Activated CD4-positive, alpha-beta T cell treated with anti-CD3 and anti-CD28 coated beads, Interleukin-2, amount 10 ng/mL, durations not matched to agents 24 days and 14 days (primary cell): Measurements from ENCODE around the gene KRTDAP. TPM values are rescaled to one million over a fixed set of nuclear protein-coding genes. Genes with fewer than 3 reads are reported as not detected.
A peak's percentile ranks its signal among the peaks of the same experiment; 100 is the strongest.
"Not testable (repeated sequence)": the region's sequence is repeated elsewhere in the genome, so short reads cannot be mapped to it uniquely, and the experiment has no call there.

Source experiments
- DNase-seq: peaks from one replicate; pipeline ENCODE4 v3.0.0; 2022
- H3K27ac Mint-ChIP-seq: one replicate; pipeline ENCODE4 v1.8.0; 2022; ENCODE audit warnings: mild to moderate bottlenecking, mixed read lengths
- H3K27me3 Mint-ChIP-seq: one replicate; pipeline ENCODE4 v1.8.0; 2022; ENCODE audit warnings: mixed read lengths
- H3K36me3 Mint-ChIP-seq: one replicate; pipeline ENCODE4 v1.8.0; 2022; ENCODE audit warnings: low read depth, mild to moderate bottlenecking, mixed read lengths
- H3K4me1 Mint-ChIP-seq: one replicate; pipeline ENCODE4 v1.8.0; 2021; ENCODE audit warnings: mixed read lengths
- H3K4me3 Mint-ChIP-seq: one replicate; pipeline ENCODE4 v1.8.0; 2022; ENCODE audit warnings: mild to moderate bottlenecking, moderate library complexity, mixed read lengths
- H3K9me3 Mint-ChIP-seq: one replicate; pipeline ENCODE4 v1.8.0; 2021; ENCODE audit warnings: mixed read lengths
- intact Hi-C: fragments of 100-400 bp; cut with micrococcal nuclease; formaldehyde crosslinking; loops from one replicate; pipeline ENCODE4 v1.15.1; 2023
- total RNA-seq: library from RNA; stranded (reverse); gene quantifications from 2 replicates; pipeline ENCODE4 v1.2.3, GENCODE V29; 2022

KRTDAP gene
- total RNA-seq, 1 donor from 2014 or later = not detected

DNA sequence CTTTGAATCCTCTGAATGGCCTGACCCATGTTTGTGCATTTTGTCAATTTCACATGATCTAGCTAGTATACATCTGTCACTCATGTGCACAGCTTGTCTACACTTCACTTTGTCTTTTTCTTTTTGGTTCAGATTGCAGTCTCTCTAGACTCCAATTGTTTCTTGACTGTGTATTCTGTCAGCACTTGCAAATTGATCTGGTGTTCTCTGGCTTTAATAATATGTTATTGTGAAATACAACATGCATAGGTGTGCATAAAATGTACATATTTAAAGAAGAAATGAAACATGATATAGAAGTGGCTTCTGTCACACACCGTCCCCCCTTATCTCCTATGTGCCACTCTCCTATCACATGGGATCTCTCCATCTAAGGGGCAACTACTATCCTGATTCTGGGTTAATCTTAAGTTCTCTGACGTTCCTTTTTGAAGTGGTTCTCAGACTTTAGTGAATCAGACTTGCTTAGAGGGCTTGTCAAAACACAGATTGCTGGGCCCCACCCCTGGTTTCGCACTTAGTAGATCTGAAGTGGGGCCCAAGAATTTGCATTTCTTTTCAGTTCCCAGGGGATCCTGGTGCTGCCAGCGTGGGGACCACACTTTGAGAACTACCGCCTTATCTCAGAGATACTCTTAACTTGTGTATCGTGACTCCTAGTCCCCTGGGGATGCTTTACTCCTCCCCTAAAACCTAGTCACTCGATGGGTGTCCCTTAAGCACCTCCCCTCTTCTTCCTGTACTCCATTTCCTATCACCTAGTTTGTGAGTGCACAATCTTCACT lies 5.8 kb downstream of the KRTDAP start:
- intact Hi-C loops = no loop called here
- H3K27me3 Mint-ChIP-seq = peaks cover 15% of the 10 kb centered on the region
- no peaks in the 10 kb centered on the region for H3K36me3 Mint-ChIP-seq
- no peak overlapping the region for H3K27ac Mint-ChIP-seq
- no peak for DNase-seq
- no peak overlapping the region for H3K4me3 Mint-ChIP-seq
- H3K9me3 Mint-ChIP-seq = no peaks in the 10 kb centered on the region
- H3K4me1 Mint-ChIP-seq = no peaks in the 10 kb centered on the region

DNA sequence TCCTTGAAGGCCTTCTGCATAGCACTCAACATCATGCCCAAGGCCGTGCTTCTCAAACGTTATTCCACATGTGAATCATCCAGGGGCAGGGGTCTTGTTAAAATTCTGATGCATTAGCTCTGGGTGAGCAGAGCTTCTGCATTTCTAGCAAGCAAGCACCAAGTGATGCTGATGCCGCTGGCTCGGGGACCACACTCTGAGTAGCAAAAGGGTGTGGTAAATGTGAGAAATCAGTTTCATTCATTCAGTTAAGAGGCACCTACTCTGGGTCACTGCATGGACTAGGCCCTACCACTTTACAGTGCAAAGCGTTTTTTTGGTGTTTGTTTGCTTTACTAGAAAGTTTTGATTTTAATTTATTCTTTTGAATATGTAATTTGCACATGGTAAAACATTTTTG lies 7.2 kb downstream of the KRTDAP start:
- Mint-ChIP-seq H3K4me1 (no peaks in the 10 kb centered on the region), H3K9me3 (no peaks in the 10 kb centered on the region), H3K27me3 (peaks cover 14% of the 10 kb centered on the region), H3K4me3 (no peak overlapping the region), H3K36me3 (no peaks in the 10 kb centered on the region), H3K27ac (no peak overlapping the region)
- intact Hi-C loops = no loop called here
- no peak for DNase-seq

DNA sequence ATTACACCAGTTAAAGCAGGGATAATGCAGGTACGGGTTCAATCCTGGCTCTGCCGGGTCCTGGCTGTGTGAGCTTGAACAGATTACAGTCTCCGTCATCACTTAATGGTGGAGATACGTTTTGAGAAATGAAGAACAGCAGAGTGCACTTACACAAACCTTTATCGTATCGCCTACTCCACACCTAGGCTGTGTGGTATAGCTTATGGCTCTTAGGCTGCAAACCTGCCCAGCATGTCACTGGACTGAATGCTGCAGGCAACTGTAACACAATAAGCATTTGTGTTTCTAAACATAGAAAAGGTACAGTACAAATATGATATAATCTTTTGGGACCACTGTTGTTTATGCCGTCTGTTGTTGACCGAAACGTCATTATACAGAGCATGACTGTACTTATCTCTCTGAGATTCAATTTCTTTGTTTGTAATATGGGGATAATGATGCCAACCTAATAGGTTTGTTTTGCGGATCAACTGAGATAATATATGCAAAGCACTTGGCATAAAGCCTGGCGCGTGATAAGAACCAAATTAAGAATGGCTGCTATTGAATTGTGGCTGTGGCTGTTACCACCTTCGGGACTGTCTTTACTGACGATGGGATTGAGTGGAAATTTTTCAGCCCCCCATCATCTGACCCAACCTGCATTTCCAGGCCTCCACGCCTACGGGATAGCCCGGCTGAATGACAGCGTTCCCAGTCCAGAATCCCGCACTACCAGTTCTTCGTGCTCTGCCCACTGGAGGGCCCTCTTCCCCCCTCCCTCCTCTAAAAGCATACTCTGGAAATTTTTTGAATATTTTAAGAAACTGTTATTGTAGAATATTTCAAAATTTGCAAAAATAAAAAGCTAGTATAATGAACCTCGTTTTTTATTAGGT lies 11.2 kb downstream of the KRTDAP start:
- intact Hi-C loops = no loop called here
- peaks cover 6% of the 10 kb centered on the region for H3K27me3 Mint-ChIP-seq
- DNase-seq = no peak
- H3K4me1 Mint-ChIP-seq = no peaks in the 10 kb centered on the region
- H3K36me3 Mint-ChIP-seq = no peaks in the 10 kb centered on the region
- H3K27ac Mint-ChIP-seq = no peak overlapping the region
- H3K4me3 Mint-ChIP-seq = no peak overlapping the region
- H3K9me3 Mint-ChIP-seq = no peaks in the 10 kb centered on the region

DNA sequence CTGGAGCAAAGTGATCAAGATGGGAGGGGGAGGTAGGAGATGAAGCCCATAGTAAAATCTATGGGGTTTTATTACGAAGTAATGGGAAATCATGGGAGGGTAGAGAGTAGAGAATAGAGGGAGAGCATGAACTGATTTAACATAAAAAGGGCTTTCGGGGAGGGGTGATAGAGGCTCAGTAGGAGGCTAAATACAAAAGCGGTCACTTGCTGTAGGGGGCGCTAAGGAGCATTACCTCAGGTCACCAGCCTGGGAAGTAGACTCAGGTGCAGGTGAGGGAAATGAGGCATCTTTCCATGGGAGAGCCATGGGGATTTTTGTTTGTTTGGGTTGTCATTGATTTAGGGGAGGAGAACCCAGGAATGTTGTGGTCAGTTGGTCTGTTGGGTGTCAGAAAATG lies 14.1 kb downstream of the KRTDAP start:
- intact Hi-C loops = no loop called here
- H3K4me1 Mint-ChIP-seq = no peaks in the 10 kb centered on the region
- H3K27ac Mint-ChIP-seq = no peak overlapping the region
- H3K36me3 Mint-ChIP-seq = no peaks in the 10 kb centered on the region
- DNase-seq = no peak
- H3K4me3 Mint-ChIP-seq = no peak overlapping the region
- H3K27me3 Mint-ChIP-seq = peaks cover 6% of the 10 kb centered on the region
- no peaks in the 10 kb centered on the region for H3K9me3 Mint-ChIP-seq

DNA sequence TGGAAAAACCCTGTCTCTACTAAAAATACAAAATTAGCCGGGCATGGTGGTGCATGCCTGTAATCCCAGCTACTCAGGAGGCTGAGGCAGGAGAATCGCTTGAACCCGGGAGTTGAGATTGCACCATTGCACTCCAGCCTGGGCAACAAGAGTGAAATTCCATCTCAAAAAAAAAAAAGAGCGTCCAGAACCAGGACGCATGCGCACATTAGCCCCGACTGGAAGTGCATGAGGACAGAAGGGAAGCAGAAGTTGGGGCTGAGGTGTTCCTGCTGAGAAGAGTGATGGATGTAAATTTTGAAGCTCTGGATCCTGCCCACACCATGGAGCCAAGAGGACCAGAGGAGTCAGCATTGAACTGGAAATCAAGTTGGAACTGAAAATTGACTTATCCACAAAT lies 15.7 kb downstream of the KRTDAP start:
- H3K9me3 Mint-ChIP-seq, H3K27me3 Mint-ChIP-seq, H3K4me1 Mint-ChIP-seq, intact Hi-C loops, H3K27ac Mint-ChIP-seq, DNase-seq, H3K4me3 Mint-ChIP-seq, H3K36me3 Mint-ChIP-seq: not testable (repeated sequence)

DNA sequence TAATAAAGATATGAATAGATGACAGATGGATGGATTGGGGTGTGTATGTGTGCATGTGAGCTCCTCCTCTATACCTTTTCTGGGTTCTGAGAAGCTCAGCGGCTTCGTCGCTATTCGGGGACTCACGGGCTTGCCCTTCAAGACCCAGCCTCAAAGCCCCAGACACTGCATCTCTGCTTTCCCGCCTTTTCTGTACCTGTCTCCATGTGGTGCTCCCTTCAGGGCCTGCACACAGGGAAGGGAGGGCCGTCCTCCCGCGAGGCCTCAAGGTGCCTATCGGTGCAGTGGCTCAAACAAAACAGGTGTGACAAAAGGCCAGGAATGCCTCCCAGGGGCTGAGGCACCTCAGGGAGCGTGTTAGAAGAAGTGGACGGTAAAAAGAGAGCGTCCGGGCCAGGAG lies 16.2 kb downstream of the KRTDAP start:
- intact Hi-C loops = no loop called here
- Mint-ChIP-seq H3K36me3 (no peaks in the 10 kb centered on the region), H3K27ac (no peak overlapping the region), H3K4me3 (no peak overlapping the region), H3K9me3 (no peaks in the 10 kb centered on the region), H3K27me3 (peaks cover 3% of the 10 kb centered on the region), H3K4me1 (no peaks in the 10 kb centered on the region)
- DNase-seq = no peak

DNA sequence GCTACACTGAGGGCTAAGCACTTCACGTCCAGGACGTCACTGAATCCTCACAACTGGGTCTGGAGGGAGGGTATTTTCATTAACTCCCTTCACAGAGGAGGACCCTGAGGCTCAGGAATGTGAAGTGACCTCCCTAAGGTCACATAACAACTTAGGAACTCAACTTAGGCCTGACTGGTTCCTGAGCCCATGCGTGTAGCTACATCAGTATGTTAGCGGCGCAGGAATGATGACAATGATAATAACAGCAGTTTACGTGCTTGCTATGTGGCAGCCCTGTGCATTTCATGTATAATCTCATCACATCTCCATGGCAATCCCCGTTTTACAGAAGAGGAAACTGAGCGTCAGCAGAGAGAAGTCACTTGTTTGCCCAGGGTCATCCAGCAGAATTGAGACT lies 18.3 kb downstream of the KRTDAP start:
- H3K4me1 Mint-ChIP-seq = peaks cover 5% of the 10 kb centered on the region
- no peaks in the 10 kb centered on the region for H3K9me3 Mint-ChIP-seq
- no peak overlapping the region for H3K27ac Mint-ChIP-seq
- no peaks in the 10 kb centered on the region for H3K36me3 Mint-ChIP-seq
- H3K27me3 Mint-ChIP-seq = peaks cover 6% of the 10 kb centered on the region
- H3K4me3 Mint-ChIP-seq = no peak overlapping the region
- intact Hi-C loops = no loop called here
- DNase-seq = no peak

DNA sequence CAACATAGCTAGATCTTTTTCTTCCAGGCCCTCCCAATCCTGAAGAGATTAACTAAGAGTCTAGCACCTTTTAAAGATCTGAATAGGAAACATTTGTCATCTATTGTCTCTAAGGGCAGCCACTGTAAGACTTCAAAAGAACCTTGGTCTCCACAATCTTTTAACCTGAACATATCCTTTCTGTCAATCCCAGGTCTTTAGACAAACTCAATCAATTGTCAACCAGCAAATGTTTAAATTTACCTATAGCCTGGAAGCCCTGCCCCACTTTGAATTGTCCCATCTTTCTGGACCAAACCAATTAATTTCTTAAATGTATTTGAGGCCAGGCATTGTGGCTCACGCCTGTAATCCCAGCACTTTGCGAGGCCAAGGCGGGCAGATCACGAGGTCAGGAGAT lies 19.2 kb downstream of the KRTDAP start:
- intact Hi-C loops, DNase-seq, H3K4me3 Mint-ChIP-seq, H3K27ac Mint-ChIP-seq, H3K27me3 Mint-ChIP-seq, H3K4me1 Mint-ChIP-seq, H3K9me3 Mint-ChIP-seq, H3K36me3 Mint-ChIP-seq: not testable (repeated sequence)

DNA sequence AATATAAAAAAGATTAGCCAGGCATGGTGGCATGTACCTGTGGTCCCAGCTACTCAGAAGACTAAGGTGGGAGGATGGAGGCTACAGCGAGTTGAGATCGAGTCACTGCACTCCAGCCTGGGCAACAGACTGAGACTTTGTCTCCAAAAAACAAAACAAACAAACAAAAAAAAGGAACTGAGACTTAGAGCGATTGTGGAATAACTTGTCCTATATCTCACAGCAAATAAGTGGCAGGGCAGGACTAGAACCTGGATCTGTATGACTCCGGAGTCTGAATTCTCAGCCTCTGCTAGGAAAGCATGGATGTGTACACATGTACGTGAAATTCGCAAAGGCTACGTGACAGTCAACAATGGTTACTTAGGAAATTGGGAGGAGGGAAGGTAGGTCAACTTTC lies 20.1 kb downstream of the KRTDAP start:
- intact Hi-C loops = no loop called here
- H3K36me3 Mint-ChIP-seq = no peaks in the 10 kb centered on the region
- no peak for DNase-seq
- H3K4me3 Mint-ChIP-seq = no peak overlapping the region
- peaks cover 7% of the 10 kb centered on the region for H3K27me3 Mint-ChIP-seq
- H3K27ac Mint-ChIP-seq = no peak overlapping the region
- no peaks in the 10 kb centered on the region for H3K9me3 Mint-ChIP-seq
- H3K4me1 Mint-ChIP-seq = peaks cover 5% of the 10 kb centered on the region

DNA sequence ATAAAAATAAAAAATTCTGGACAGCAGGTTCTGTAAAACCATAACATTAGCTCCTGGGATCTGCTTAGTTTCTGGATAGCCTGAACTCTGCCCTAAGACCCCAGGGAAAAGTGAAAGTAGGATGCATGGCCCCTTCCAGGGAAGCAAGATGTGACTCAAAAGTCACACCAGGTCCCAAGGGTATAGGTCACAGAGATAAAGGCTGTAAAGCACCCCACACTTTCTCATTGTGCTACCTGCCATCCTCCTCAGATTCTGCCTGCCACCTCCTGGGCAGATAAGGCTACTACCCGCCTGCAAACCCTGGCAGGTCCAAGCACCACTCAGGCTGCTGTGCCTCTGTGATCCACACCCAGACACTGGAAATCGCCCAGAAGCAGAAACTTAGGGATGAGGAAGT lies 21.6 kb downstream of the KRTDAP start:
- no peaks in the 10 kb centered on the region for H3K36me3 Mint-ChIP-seq
- intact Hi-C loops = loop anchor here (1.0 kb wide), 1 partner anchor 116 kb away; no protein-coding TSS in a partner anchor
- peak; percentile 89 for DNase-seq
- no peak overlapping the region for H3K27ac Mint-ChIP-seq
- no peak overlapping the region for H3K4me3 Mint-ChIP-seq
- H3K4me1 Mint-ChIP-seq = peaks cover 9% of the 10 kb centered on the region
- H3K27me3 Mint-ChIP-seq = peaks cover 7% of the 10 kb centered on the region
- H3K9me3 Mint-ChIP-seq = no peaks in the 10 kb centered on the region

DNA sequence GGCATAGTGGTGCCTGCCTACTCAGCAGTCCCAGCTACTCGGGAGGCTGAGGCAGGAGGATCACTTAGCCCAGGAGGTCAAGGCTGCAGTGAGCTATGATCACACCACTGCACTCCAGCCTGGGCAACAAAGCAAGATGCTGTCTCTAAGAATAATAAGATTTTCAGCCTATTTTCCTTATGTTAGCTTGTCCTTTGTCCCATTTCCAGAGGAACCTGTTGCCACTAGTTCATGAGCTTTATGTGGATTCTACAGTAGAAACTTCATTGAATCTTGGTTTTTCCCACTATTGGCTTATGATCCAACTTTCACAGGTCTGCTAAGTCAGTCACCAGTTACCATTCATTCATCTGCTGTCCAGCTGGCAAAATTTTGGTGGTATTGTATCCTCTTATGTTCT lies 24.0 kb downstream of the KRTDAP start:
- intact Hi-C loops = no loop called here

DNA sequence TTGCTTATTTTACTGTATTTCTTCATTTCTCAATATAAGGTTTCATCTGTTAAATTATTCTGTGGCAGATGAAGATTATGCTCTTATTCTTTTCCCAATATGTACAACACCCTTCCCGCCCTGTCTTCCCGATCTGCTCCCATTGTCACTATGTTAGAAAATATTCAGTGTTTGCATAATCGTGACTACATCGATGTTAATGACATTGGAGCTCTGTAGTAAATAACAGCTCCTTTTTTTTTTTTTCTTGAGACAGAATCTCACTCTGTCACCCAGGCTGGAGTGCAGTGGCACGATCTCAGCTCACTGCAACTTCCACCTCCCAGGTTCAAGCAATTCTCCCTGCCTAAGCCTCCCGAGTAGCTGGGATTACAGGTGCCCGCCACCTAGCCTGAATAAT lies 27.3 kb downstream of the KRTDAP start:
- H3K36me3 Mint-ChIP-seq = not testable (repeated sequence)
- intact Hi-C loops = loop anchor here (1.0 kb wide), 1 partner anchor 116 kb away; the partner anchor contains the start of gene FFAR1
- peaks cover 30% of the 10 kb centered on the region for H3K4me1 Mint-ChIP-seq

More for the DNA sequence above, 24.0 kb downstream of the KRTDAP start:
- peaks cover 7% of the 10 kb centered on the region for H3K27me3 Mint-ChIP-seq
- peaks cover 24% of the 10 kb centered on the region for H3K4me1 Mint-ChIP-seq
- H3K4me3 Mint-ChIP-seq = no peak overlapping the region
- no peaks in the 10 kb centered on the region for H3K36me3 Mint-ChIP-seq
- DNase-seq = no peak
- no peak overlapping the region for H3K27ac Mint-ChIP-seq
- no peaks in the 10 kb centered on the region for H3K9me3 Mint-ChIP-seq

DNA sequence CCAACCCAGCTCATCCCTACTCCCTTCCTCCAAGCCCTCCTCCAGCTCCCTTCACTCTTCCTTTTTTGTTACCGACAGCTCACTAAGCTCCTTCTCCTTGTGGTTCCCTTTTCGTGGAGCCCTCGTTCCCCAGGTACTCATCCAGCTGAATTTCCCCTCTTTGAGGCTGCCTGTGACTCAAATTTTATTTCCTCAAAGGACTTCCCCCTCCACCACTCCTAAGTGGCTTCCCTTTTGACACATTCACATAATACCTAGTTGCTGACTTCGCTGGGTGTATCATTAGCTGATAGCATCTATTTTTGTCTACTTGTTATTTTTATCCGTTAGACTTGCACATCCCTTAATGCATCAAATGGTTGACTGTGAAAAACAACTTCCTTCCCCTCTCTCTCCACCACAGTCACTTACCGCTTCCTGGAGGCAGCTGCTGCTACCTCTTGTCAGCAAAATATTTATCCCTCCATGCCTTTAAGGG lies 27.7 kb downstream of the KRTDAP start:
- DNase-seq = peak; percentile 86
- intact Hi-C loops = loop anchor here (1.0 kb wide), 1 partner anchor 115 kb away; the partner anchor contains the start of gene FFAR1
- Mint-ChIP-seq H3K36me3 (no peaks in the 10 kb centered on the region), H3K4me1 (peaks cover 31% of the 10 kb centered on the region), H3K9me3 (no peaks in the 10 kb centered on the region), H3K4me3 (peak overlapping the region; percentile 56), H3K27me3 (peaks cover 4% of the 10 kb centered on the region), H3K27ac (peak overlapping the region; percentile 80)

More for the DNA sequence above, 27.3 kb downstream of the KRTDAP start:
- not testable (repeated sequence) for H3K27me3 Mint-ChIP-seq, H3K9me3 Mint-ChIP-seq, DNase-seq
- H3K4me3 Mint-ChIP-seq = peak overlapping the region; percentile 56
- peak overlapping the region; percentile 80 for H3K27ac Mint-ChIP-seq

DNA sequence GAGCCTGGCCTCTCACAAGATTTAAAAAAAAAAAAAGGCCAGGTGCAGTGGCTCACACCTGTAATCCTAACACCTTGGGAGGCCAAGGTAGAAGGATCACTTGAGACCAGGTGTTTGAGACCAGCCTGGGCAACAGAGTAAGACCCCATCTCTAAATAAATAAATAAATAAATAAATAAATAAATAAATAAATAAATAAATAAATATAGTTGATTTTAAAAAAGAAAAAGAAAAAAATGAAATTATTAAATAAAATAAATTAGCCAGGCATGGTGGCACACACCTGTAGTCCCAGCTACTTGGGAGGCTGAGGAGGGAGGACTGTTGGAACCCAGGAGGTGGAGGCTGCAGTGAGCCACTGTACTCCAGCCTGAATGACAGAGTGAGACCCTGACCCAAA lies 28.5 kb downstream of the KRTDAP start:
- H3K4me1 Mint-ChIP-seq = peaks cover 35% of the 10 kb centered on the region
- H3K36me3 Mint-ChIP-seq, H3K9me3 Mint-ChIP-seq, H3K27ac Mint-ChIP-seq, H3K27me3 Mint-ChIP-seq, H3K4me3 Mint-ChIP-seq, DNase-seq: not testable (repeated sequence)
- intact Hi-C loops = loop anchor here (1.0 kb wide), 1 partner anchor 114 kb away; the partner anchor contains the start of gene FFAR1
